ENCODE measurements around the gene WDR82.

The WDR82 gene, protein sequence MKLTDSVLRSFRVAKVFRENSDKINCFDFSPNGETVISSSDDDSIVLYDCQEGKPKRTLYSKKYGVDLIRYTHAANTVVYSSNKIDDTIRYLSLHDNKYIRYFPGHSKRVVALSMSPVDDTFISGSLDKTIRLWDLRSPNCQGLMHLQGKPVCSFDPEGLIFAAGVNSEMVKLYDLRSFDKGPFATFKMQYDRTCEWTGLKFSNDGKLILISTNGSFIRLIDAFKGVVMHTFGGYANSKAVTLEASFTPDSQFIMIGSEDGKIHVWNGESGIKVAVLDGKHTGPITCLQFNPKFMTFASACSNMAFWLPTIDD

DNA sequence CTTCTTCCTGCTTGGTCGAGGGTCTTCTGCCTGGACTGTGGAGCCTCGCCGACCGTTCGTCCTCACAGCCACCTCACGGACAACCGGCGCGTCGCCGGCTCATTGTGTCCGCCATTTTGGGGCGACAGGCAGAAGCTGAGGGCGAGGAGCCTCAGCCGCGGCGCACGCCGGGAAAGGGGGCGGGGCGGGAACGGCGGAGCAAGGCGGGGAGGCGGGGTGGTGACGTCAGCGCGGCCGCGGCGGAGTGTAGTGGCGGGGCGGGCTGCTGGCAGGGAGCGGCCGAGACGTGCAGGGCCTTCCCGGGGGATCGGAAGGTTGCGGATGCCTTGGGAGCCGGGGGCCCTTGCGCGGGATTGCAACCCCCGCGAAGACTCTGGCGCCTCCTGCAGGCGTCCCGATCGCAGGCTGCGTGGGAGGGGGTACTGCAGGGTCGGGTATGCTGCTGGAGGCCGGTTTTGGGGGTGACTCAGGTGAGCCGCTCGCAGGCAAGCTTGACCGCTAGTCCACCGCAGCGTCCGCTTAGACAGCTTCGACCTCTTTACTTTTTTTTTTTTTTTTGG, at the start of gene WDR82:
Gene WDR82 (minus strand): TSS at position 140 of the 560 bp plus-strand sequence. CDS start 288 bp downstream, outside the sequence.
- peak; percentile 97 to 99 for DNase-seq (ENCODE audit: low read depth in 2 of 2)

- DNase-seq (ENCODE audit: low read depth in 2 of 2): no peak
These were observed 49.2 kb upstream of the WDR82 start for GRCh38 chr3:52327486-52328290.

- DNase-seq (ENCODE audit: low read depth in 2 of 2): no peak
These were observed 48.5 kb upstream of the WDR82 start for GRCh38 chr3:52326976-52327375.

- DNase-seq (ENCODE audit: low read depth in 2 of 2): no peak
These were observed 47.2 kb upstream of the WDR82 start for GRCh38 chr3:52325686-52326085.

DNA sequence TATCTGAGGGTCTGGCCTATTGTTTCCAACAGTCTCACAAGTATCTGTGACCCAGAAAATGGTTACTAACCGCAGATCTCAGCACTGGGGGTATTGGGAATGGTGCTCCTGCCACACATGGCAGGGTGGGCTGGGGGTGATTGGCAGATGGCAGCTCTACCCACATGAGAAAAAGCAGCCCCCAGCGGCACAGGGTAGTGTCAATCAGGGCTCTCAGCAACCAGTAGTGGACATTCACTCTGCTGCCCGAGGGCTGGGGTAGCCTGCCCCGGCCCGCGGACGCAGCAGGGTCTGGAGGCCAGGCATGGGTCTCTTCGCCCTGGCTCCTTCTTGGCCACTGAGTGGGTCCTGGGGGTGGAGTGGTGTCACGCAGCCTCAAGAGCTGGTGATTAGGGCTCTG, 46.2 kb upstream of the WDR82 start:
- no peak for DNase-seq (ENCODE audit: low read depth in 2 of 2)

GRCh38 chr3:52323526-52324295, 45.3 kb upstream of the WDR82 start:
- DNase-seq (ENCODE audit: low read depth in 2 of 2): no peak

DNA sequence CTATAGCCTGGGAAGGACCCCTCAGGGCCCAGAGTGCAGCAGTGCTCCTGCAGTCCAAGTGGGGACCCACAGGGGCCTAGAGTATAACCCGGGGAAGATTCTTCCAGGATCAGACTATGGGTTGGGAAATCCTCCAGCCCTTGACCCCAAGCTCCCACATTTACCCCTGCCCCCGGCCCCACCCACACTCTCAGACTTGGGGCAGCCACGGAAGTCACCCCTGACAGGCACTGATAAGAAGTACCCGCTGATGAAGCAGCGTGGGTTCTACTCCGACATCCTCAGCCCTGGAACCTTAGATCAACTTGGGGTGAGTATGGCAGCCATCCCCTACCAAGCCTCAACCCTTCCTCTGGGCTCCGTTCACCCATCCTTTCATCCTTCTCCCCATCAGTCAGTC, 44.0 kb upstream of the WDR82 start:
- no peak for DNase-seq (ENCODE audit: low read depth in 2 of 2)

- no peak for DNase-seq (ENCODE audit: low read depth in 2 of 2)
These were observed 43.0 kb upstream of the WDR82 start for GRCh38 chr3:52321481-52321880.

GRCh38 chr3:52319921-52320595, 41.6 kb upstream of the WDR82 start:
- DNase-seq (ENCODE audit: low read depth in 2 of 2): no peak

DNA sequence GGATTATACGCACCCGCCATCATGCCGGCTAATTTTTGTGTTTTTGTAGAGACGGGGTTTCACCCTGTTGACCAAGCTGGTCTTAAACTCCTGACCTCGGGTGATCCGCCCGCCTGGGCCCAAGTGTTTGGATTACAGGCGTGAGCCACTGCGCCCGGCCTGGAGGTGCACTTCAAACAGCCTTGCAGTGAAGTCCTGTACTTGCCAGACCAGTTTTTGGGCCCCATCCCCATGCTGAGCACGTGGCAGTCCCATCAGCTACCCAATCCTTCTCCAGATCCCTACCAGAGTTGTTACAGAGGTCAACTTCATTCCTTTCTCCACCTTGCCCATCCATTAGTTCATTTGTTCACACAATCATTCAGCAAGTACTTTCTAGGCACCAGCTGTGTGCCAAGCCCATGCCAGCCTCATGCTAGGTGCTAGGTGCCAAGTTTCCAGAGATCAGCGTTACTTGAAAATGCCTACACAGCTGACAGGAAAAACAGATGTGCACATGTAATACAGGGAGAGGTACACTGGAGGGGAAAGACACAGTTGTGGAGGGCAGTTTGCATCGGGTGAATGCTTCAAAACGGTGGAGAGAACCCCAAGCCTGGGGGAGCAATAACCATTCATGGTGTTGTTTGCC, 39.9 kb upstream of the WDR82 start:
- no peak for DNase-seq (ENCODE audit: low read depth in 2 of 2)

DNA sequence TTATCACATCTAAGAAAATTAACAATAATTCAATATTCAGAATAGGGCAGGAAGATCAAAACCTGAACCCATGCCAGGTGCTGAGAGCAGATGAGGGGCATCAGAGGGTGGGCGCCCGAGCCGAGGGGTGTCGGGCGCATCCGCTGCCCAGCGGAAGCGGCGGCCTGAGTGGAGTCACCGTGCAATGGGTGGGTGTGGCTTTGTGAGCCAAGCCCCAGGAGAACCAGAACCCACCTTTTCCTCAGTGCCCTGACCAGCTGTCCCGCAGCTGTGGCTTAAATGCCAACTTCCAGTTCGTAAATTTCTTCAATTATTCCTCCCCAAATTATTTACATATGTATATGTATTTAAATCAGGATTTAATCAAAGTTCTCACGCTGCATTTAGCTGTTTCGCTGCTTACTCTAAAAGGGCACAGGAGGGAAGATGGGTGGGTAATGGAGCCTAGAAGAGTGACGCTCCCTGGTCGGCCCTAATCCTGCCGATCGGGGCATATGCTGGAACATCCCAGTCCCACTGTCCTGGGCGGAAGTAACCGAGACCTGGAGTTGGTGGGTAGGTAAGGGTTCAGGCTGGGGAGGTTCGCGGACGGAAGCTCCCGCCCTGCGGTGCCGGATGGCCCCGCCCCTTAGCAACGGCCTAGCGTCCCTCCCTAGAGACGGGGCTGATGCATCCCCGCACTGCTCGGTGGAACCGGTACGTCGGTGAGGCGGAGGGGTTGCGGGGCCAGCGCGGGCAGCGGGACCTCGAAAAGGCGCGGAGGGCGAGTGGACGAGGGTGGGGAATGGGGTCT, 39.0 kb upstream of the WDR82 start:
- peak; percentile 27 to 59 for DNase-seq (ENCODE audit: low read depth in 2 of 2)

GRCh38 chr3:52315977-52316764, 37.7 kb upstream of the WDR82 start, which contains the start of gene DNAH1:
TSS of gene DNAH1 (plus strand) at chr3:52316319. CDS start at chr3:52322443, 6,124 bp downstream.
- no peak for DNase-seq (ENCODE audit: low read depth in 2 of 2)

DNA sequence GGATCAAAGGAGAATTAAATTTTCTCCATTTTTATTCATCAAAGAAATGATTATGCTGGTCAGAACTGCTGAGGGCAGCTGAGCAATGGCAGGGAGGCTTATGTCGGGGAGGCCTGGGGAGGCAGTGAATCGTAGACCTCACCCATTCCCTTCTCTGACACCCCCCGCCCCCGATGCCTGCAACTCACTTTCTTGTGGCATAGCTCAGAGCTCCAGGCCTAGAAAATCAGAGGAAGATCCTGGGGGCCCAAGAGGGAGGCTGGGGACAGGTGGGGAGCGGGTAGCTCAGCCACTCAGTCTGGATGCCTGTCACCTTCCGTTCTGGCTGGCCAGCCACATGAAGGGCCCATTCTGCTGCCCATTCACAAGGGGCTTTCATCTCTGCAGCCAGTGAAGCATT, 36.6 kb upstream of the WDR82 start:
- DNase-seq (ENCODE audit: low read depth in 2 of 2): no peak

GRCh38 chr3:52314489-52314888, 36.0 kb upstream of the WDR82 start:
- no peak for DNase-seq (ENCODE audit: low read depth in 2 of 2)

DNA sequence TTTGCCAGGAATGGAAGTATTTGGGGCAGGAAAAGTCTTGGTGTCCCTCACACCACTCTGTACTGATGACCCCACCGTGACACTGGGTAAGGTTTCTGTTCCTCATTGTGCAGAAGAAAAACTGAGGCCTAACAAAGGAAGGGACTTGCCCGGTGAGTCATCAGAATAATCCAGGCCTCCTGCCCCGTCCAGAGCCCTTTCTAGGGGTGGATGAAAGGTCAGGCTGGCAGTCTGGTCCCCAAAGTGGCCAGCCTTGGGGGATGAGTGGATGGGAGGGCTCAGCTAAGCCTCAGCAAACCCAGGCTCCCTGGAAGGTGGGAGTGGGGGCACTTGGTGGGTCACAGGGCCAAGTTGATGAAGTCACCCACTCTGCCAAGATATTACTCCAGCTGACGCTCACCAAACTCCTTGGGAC, 35.3 kb upstream of the WDR82 start:
- no peak for DNase-seq (ENCODE audit: low read depth in 2 of 2)

- no peak for DNase-seq (ENCODE audit: low read depth in 2 of 2)
These were observed 34.8 kb upstream of the WDR82 start for GRCh38 chr3:52313188-52313773.

DNA sequence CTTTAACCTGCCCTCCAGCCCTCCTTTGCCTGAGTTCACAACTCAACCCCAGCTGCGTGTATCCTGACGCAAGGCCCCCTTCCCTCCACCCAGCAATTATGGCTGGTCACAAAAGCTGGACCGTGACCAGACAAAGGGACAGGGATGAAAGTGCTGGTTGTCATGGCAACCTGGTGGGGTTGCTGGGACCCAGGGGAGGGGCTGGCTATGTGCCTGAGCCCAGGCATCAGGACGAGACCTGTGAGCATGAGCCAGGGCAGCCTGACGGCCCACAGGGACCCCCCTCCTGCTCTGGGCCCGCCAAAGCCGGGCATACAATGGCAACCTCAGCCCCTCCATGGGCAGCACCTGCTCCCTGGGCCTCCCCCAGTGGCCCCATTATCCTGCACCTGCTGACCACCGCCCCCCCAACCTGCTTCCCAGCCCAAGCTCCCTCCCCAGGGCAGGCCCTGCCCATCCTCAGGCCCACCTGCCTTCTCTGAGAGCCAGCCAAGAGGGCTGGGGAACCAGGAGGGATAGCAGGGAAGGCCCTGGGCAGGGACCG, 33.2 kb upstream of the WDR82 start:
- DNase-seq (ENCODE audit: low read depth in 2 of 2): no peak

- peak in 1 of 2 donors; percentile 31 for DNase-seq (ENCODE audit: low read depth in 2 of 2)
These were observed 32.6 kb upstream of the WDR82 start for GRCh38 chr3:52310861-52311575.

All from stimulated activated CD4-positive, alpha-beta T cell treated with anti-CD3 and anti-CD28 coated beads, Interleukin-15, amount 100 ng/mL, for 48 hours (primary cell).